Endodermal cell (in vitro differentiated cells): ENCODE measurements around the gene KCNIP4. TPM values are rescaled to one million over a fixed set of nuclear protein-coding genes. Genes with fewer than 3 reads are reported as not detected.

Source experiments
- DNase-seq: peaks from one replicate; pipeline ENCODE4 v3.0.0-alpha.2; 2017
- H3K27ac ChIP-seq: 2 replicates; pipeline ENCODE4 v1.5.1; 2013; ENCODE audit warnings: mild to moderate bottlenecking, low read depth, low read length, moderate library complexity
- H3K27me3 ChIP-seq: 2 replicates; pipeline ENCODE4 v1.6.1; 2013; ENCODE audit warnings: mild to moderate bottlenecking, low read length, moderate library complexity; ENCODE audit not compliant: insufficient read depth, control insufficient read depth, poor library complexity, severe bottlenecking
- H3K36me3 ChIP-seq: 2 replicates; pipeline ENCODE4 v1.7.0; 2013; ENCODE audit warnings: mild to moderate bottlenecking, low read length, moderate library complexity; ENCODE audit not compliant: control insufficient read depth, insufficient read depth
- H3K4me1 ChIP-seq: one replicate; pipeline ENCODE4 v1.7.0; 2013; ENCODE audit warnings: low read length; ENCODE audit not compliant: control insufficient read depth, insufficient read depth
- H3K4me3 ChIP-seq: 2 replicates; pipeline ENCODE4 v1.5.1; 2013; ENCODE audit warnings: mild to moderate bottlenecking, low read length, moderate library complexity
- H3K9ac ChIP-seq: 2 replicates; pipeline ENCODE4 v1.6.1; 2013; ENCODE audit warnings: mild to moderate bottlenecking, low read length, moderate library complexity; ENCODE audit not compliant: poor library complexity, severe bottlenecking; ENCODE audit errors: extremely low read depth
- H3K9me3 ChIP-seq: 2 replicates; pipeline ENCODE4 v1.6.1; 2013; ENCODE audit warnings: mild to moderate bottlenecking, low read length, moderate library complexity; ENCODE audit not compliant: control insufficient read depth
- H3K27ac Mint-ChIP-seq: 2 replicates; pipeline ENCODE4 v1.8.0; 2020; ENCODE audit warnings: mixed read lengths
- H3K27me3 Mint-ChIP-seq: 2 replicates; pipeline ENCODE4 v1.8.0; 2021; ENCODE audit warnings: mild to moderate bottlenecking, mixed read lengths; ENCODE audit not compliant: insufficient read depth
- H3K36me3 Mint-ChIP-seq: 2 replicates; pipeline ENCODE4 v1.8.0; 2020; ENCODE audit warnings: low read depth, mixed read lengths
- H3K4me1 Mint-ChIP-seq: 2 replicates; pipeline ENCODE4 v1.8.0; 2020; ENCODE audit warnings: mixed read lengths
- H3K4me3 Mint-ChIP-seq: 2 replicates; pipeline ENCODE4 v1.8.0; 2020; ENCODE audit warnings: mild to moderate bottlenecking, moderate library complexity, mixed read lengths
- H3K9me3 Mint-ChIP-seq: 2 replicates; pipeline ENCODE4 v1.8.0; 2020; ENCODE audit warnings: mild to moderate bottlenecking, mixed read lengths
- WGBS, 2 experiments: methylation state at CpG; one replicate each; pipeline versions ENCODE4 v1.1.5 to v1.1.7; 2013; ENCODE audit warnings: missing lambda C conversion rate in 2 of 2, mixed read lengths in 1 of 2; ENCODE audit not compliant: insufficient coverage in 1 of 2, insufficient read length in 1 of 2; 5-methylcytosine and 5-hydroxymethylcytosine counted together
- total RNA-seq, 2 donors: library from RNA; stranded (reverse); fragmentation: NEBNext Ultra II Directional in 1 of 2; extraction: Animal tissue kit (Norgen Biotek cat#: 25700) in 1 of 2; gene quantifications; 2 replicates in 1 of 2; 3 replicates in 1 of 2; pipeline ENCODE4 v1.2.1, GENCODE V29; 2021
- TF ChIP-seq, protein P1 (sequence below): fragments of 200-600 bp; sonication (generic); conservative IDR thresholded peaks from 2 replicates; pipeline ENCODE4 v1.5.0; 2021; ENCODE audit warnings: antibody characterized with exemption, mild to moderate bottlenecking

Gene KCNIP4
- total RNA-seq, 2 donors from 2014 or later = not detected

- no peak overlapping the region for H3K4me3 Mint-ChIP-seq
- 85 to 97% methylated on average over 3 to 4 of the region's 4 CpGs for WGBS, 2 experiments
- Histone ChIP-seq H3K27ac (no peak overlapping the region), H3K9me3 (no peaks in the 10 kb centered on the region), H3K27me3 (no peaks in the 10 kb centered on the region), H3K9ac (no peak overlapping the region), H3K4me1 (no peaks in the 10 kb centered on the region), H3K4me3 (no peak overlapping the region), H3K36me3 (no peaks in the 10 kb centered on the region)
- no peaks in the 10 kb centered on the region for H3K36me3 Mint-ChIP-seq
- no peaks in the 10 kb centered on the region for H3K4me1 Mint-ChIP-seq
- H3K9me3 Mint-ChIP-seq = peaks cover 4% of the 10 kb centered on the region
- no peak overlapping the region for H3K27ac Mint-ChIP-seq
- no peak for DNase-seq
- H3K27me3 Mint-ChIP-seq = no peaks in the 10 kb centered on the region
- TF ChIP-seq, protein P1, sequence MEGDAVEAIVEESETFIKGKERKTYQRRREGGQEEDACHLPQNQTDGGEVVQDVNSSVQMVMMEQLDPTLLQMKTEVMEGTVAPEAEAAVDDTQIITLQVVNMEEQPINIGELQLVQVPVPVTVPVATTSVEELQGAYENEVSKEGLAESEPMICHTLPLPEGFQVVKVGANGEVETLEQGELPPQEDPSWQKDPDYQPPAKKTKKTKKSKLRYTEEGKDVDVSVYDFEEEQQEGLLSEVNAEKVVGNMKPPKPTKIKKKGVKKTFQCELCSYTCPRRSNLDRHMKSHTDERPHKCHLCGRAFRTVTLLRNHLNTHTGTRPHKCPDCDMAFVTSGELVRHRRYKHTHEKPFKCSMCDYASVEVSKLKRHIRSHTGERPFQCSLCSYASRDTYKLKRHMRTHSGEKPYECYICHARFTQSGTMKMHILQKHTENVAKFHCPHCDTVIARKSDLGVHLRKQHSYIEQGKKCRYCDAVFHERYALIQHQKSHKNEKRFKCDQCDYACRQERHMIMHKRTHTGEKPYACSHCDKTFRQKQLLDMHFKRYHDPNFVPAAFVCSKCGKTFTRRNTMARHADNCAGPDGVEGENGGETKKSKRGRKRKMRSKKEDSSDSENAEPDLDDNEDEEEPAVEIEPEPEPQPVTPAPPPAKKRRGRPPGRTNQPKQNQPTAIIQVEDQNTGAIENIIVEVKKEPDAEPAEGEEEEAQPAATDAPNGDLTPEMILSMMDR = no peak
Measured at GRCh38 chr4:21155367-21155766, 793.2 kb downstream of the KCNIP4 start.

DNA sequence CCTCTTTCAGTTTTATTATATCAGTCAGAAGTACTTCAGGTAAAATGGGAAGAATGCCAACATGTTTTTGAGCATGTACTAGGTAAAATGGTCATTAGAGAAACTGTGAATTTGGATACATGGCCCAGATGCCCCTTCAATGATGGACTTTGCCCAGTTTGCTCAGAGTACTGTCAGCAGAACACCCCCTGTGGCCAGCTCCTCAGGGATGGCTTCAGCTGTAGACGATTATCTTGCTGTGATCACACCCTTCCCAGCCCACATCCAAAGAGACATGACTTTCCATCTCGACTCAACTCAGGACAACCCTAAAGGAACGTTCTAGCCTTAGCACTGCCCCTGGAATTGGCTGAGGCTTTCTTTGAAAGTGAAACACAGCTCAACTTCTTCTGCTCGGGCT, 809.2 kb downstream of the KCNIP4 start:
- Histone ChIP-seq H3K4me1 (no peaks in the 10 kb centered on the region), H3K27ac (no peak overlapping the region), H3K27me3 (no peaks in the 10 kb centered on the region), H3K9me3 (no peaks in the 10 kb centered on the region), H3K4me3 (no peak overlapping the region), H3K9ac (no peak overlapping the region), H3K36me3 (no peaks in the 10 kb centered on the region)
- no peak overlapping the region for H3K27ac Mint-ChIP-seq
- H3K27me3 Mint-ChIP-seq = no peaks in the 10 kb centered on the region
- peaks cover 10% of the 10 kb centered on the region for H3K4me1 Mint-ChIP-seq
- WGBS, 2 experiments = 89 to 100% methylated on average over 3 to 4 of the region's 4 CpGs
- H3K9me3 Mint-ChIP-seq = no peaks in the 10 kb centered on the region
- TF ChIP-seq, protein P1 = no peak
- no peaks in the 10 kb centered on the region for H3K36me3 Mint-ChIP-seq
- no peak overlapping the region for H3K4me3 Mint-ChIP-seq
- no peak for DNase-seq

DNA sequence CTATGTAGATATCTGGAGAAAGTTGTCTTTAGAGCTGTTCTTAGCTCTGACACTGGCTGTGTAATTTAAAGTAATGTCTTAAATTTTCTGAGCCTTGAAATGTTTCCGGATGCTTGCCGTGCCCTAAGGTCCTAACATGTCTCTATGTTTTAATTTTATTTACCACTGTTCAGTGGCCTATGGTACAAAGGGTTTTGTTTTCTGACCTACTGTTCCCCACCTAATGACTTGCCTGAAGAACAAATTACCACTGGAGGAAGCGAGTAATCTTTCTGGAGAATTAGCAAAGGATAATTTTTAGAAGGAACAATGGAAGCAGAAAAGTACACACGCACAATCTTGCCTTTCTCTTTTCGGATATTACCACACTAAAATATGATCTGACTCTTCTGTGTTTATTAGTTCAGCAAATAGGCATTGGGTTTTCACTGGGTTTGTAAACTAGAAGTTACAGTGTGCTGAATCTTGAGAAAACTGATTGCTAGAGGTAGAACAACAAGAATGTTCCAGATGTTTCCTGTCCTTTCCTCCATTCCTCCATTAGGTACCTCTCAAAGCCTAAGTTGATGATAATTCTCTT, 812.4 kb downstream of the KCNIP4 start:
- TF ChIP-seq, protein P1 = no peak
- no peaks in the 10 kb centered on the region for H3K36me3 Mint-ChIP-seq
- no peaks in the 10 kb centered on the region for H3K36me3 ChIP-seq
- no peaks in the 10 kb centered on the region for H3K27me3 ChIP-seq
- no peaks in the 10 kb centered on the region for H3K9me3 ChIP-seq
- DNase-seq = no peak
- no peak overlapping the region for H3K4me3 ChIP-seq
- no peak overlapping the region for H3K4me3 Mint-ChIP-seq
- H3K27ac ChIP-seq = no peak overlapping the region
- H3K27me3 Mint-ChIP-seq = no peaks in the 10 kb centered on the region
- 94 to 100% methylated on average over 3 to 5 of the region's 5 CpGs for WGBS, 2 experiments
- peaks cover 10% of the 10 kb centered on the region for H3K4me1 Mint-ChIP-seq
- no peaks in the 10 kb centered on the region for H3K9me3 Mint-ChIP-seq
- H3K9ac ChIP-seq = no peak overlapping the region
- no peaks in the 10 kb centered on the region for H3K4me1 ChIP-seq
- no peak overlapping the region for H3K27ac Mint-ChIP-seq
